HG02763 (cell line): Measurements from ENCODE around the gene BORCS5.

ENCODE experiments used
- ATAC-seq: cut with Tn5 transposase; IDR thresholded peaks from one replicate; pipeline ENCODE4 v1.9.1; 2021; ENCODE audit warnings: mild to moderate bottlenecking, moderate library complexity; ENCODE audit not compliant: unreplicated experiment

BORCS5 gene

GRCh38 chr12:12510551-12510950 lies 153.7 kb downstream of the BORCS5 start:
- no peak for ATAC-seq

DNA sequence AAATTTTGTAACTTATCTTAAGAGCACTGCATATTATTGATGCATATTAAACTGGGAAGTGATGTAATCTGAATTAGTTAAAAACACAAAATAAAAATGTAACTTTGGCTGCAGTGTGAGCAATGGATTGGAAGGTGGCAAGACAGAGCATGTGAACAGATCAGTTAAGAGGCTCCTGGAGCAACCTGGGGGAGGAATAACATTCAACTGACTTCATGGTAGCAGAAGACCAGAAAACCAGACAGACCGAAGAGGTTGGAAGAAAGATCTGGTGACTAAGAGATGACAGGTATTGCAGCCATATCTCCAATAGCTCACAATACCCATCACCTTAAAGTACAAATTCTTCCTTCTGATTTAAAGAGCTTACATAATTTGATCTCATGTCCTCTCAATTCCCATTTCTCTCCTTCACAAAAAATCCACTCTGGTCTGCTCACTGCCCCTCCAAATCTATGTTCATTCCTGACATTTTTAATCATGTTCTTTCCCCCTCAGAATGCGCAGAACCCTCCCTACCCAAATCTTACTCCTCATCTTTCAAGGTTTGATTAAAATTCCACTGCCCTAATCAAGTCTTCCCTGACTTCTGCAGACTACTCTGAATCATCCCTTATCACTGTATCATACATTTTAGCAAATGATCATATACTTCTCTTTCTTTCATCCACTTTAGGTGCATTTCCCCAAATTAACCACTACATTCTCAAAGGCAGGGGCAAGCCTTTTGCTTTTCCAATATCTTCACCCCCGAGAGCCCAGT lies 154.3 kb downstream of the BORCS5 start:
- no peak for ATAC-seq

GRCh38 chr12:12511895-12512711 lies 155.2 kb downstream of the BORCS5 start:
- ATAC-seq = no peak

GRCh38 chr12:12513416-12514006 lies 156.6 kb downstream of the BORCS5 start:
- no peak for ATAC-seq

DNA sequence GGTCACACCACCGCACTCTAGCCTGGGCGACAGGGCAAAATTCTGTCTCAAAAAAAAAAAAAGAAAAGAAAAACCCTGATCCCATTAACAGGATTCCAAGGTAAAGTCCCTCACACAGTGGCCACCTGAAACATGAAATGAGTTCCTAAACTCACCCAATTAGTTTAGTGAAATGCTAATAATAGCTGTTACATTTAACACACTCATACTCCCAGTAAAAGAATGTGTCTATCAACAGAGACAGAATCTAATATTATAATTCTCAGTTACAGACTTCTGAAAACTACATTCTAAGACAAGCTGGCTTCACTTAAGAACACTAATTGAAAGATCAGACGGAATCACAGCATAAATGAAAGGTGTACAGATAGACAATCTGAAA lies 161.6 kb downstream of the BORCS5 start:
- no peak for ATAC-seq

- ATAC-seq = no peak
Observed at GRCh38 chr12:12518919-12519318, 162.0 kb downstream of the BORCS5 start.
